K562 (cell line): ENCODE data around the gene SERINC5. TPM values are rescaled to one million over a fixed set of nuclear protein-coding genes. Genes with fewer than 3 reads are reported as not detected.
A peak's percentile ranks its signal among the peaks of the same experiment; 100 is the strongest.

ENCODE experiments used
- ATAC-seq: fragments of 200-7000 bp; cut with Tn5 transposase; 3 replicates; pipeline ENCODE4 v1.9.1; 2020; ENCODE audit warnings: moderate library complexity
- BruUV-seq: library from RNA; stranded (reverse); fragments of 400-500 nt; replicated peaks from 2 replicates; lab custom pipeline; 2021; lab: Mats Ljungman, UMichigan
- CTCF ChIA-PET: fragments of 300-600 bp; formaldehyde crosslinking; extraction: SDS; loops from one replicate; lab custom pipeline; 2021; ENCODE audit warnings: low intra/inter-chr PET ratio; lab: Yijun Ruan, JAX
- POLR2A ChIA-PET: fragments of 300-600, 350-650 bp; sonication (Branson Sonifier 250); formaldehyde crosslinking; extraction: SDS; loops from one replicate; lab custom pipeline; 2021; ENCODE audit warnings: antibody characterized with exemption, inconsistent platforms; lab: Yijun Ruan, JAX
- DNase-seq, 4 experiments: peaks; one replicate each; pipeline versions ENCODE4 v3.0.0 to v3.0.0-alpha.2; 2011 to 2018; ENCODE audit warnings: low spot score in 3 of 4, mixed read lengths in 3 of 4; ENCODE audit errors: extremely low read depth in 1 of 4
- FAIRE-seq: peaks from 2 replicates; lab custom pipeline; 2011; peaks lifted over from hg19 to GRCh38; lab: Jason Lieb, UNC
- H2AFZ ChIP-seq: 2 replicates; pipeline ENCODE4 v1.6.0; 2011; ENCODE audit warnings: low read depth, low read length, control low read depth, inconsistent platforms
- H3K27ac ChIP-seq: fragments of 200-600 bp; 3 replicates; pipeline ENCODE4 v1.8.0; 2011; ENCODE audit warnings: low read depth, mild to moderate bottlenecking, control low read depth, inconsistent platforms, low read length, moderate library complexity, mixed read lengths; ENCODE audit errors: extremely low read depth
- H3K27me3 ChIP-seq, 2 experiments: fragments of 300-600 bp in 1 of 2; 2 replicates in 1 of 2; 3 replicates in 1 of 2; pipeline versions ENCODE4 v1.6.0 to v1.8.0; 2011; ENCODE audit warnings: inconsistent platforms in 2 of 2, low read length in 2 of 2, mild to moderate bottlenecking in 1 of 2, mixed read lengths in 1 of 2, moderate library complexity in 1 of 2; ENCODE audit not compliant: control insufficient read depth in 2 of 2, insufficient read depth in 2 of 2
- H3K36me3 ChIP-seq: fragments of 300-600 bp; 3 replicates; pipeline ENCODE4 v1.8.0; 2011; ENCODE audit warnings: mild to moderate bottlenecking, low read length, inconsistent platforms; ENCODE audit not compliant: control insufficient read depth, insufficient read depth
- H3K4me1 ChIP-seq, 2 experiments: fragments of 200-600 bp in 1 of 2; replicated peaks in 1 of 2; 2 replicates in 1 of 2; 3 replicates in 1 of 2; pipeline versions ENCODE4 v1.5.1 to v1.8.0; 2011; ENCODE audit warnings: inconsistent platforms in 2 of 2, low read length in 2 of 2, mild to moderate bottlenecking in 1 of 2, mixed read lengths in 1 of 2, moderate library complexity in 1 of 2; ENCODE audit not compliant: control insufficient read depth in 2 of 2, insufficient read depth in 2 of 2
- H3K4me2 ChIP-seq: 2 replicates; pipeline ENCODE4 v1.6.1; 2011; ENCODE audit warnings: low read length, control low read depth, inconsistent platforms, mixed read lengths; ENCODE audit not compliant: insufficient read depth
- H3K4me3 ChIP-seq: fragments of 200-600 bp; sonication (generic), shearing (Covaris generic); 2 replicates; pipeline ENCODE4 v1.5.1; 2016; ENCODE audit warnings: control low read depth, inconsistent platforms
- H3K79me2 ChIP-seq: fragments of 200-600 bp; 3 replicates; pipeline ENCODE4 v1.8.0; 2011; ENCODE audit warnings: low read length, inconsistent platforms; ENCODE audit not compliant: control insufficient read depth, insufficient read depth
- H3K9ac ChIP-seq, 2 experiments: 2 replicates each; pipeline versions ENCODE4 v1.6.0 to v1.6.1; 2011; ENCODE audit warnings: low read depth in 2 of 2, low read length in 2 of 2, control low read depth in 1 of 2, inconsistent platforms in 1 of 2, mild to moderate bottlenecking in 1 of 2, mixed read lengths in 1 of 2; ENCODE audit not compliant: insufficient read depth in 1 of 2
- H3K9me1 ChIP-seq: one replicate; pipeline ENCODE4 v1.6.0; 2011; ENCODE audit warnings: inconsistent platforms, mild to moderate bottlenecking, low read length, moderate library complexity; ENCODE audit not compliant: control insufficient read depth, insufficient read depth
- H3K9me3 ChIP-seq: replicated peaks from 2 replicates; pipeline ENCODE4 v1.5.1; 2011; ENCODE audit warnings: low read depth, low read length, inconsistent platforms; ENCODE audit not compliant: control insufficient read depth, insufficient read depth
- H4K20me1 ChIP-seq: replicated peaks from 2 replicates; pipeline ENCODE4 v1.6.1; 2011; ENCODE audit warnings: low read length, inconsistent platforms, mixed read lengths; ENCODE audit not compliant: control insufficient read depth, insufficient read depth
- CHD1 ChIP-seq: fragments of 200-600 bp; sonication (generic); IDR thresholded peaks from one replicate; pipeline ENCODE4 v1.6.1; 2012; ENCODE audit warnings: mild to moderate bottlenecking, moderate library complexity, low read length, inconsistent platforms
- EZH2 ChIP-seq: IDR thresholded peaks from 2 replicates; pipeline ENCODE4 v1.6.1; 2012; ENCODE audit warnings: low read depth, mild to moderate bottlenecking, inconsistent platforms, low read length, borderline replicate concordance
- FOSL1 ChIP-seq: fragments of 200-800 bp; sonication (Bioruptor generic); conservative IDR thresholded peaks from 2 replicates; pipeline ENCODE4 v1.6.1; 2016; ENCODE audit warnings: missing genetic modification characterization, missing compliant biosample characterization
- HCFC1 ChIP-seq: IDR thresholded peaks from 2 replicates; pipeline ENCODE4 v1.6.1; 2012; ENCODE audit warnings: low read depth, low read length, improper control_type of control experiment
- IFI16 ChIP-seq: fragments of 250-450 bp; sonication (Bioruptor Pico); IDR thresholded peaks from 2 replicates; pipeline ENCODE4 v2.1.2; 2022; ENCODE audit warnings: mild to moderate bottlenecking, inconsistent platforms
- NFXL1 ChIP-seq: fragments of 450-650 bp; formaldehyde crosslinking; IDR thresholded peaks from 2 replicates; pipeline ENCODE4 v1.4.0; 2021; ENCODE audit warnings: mild to moderate bottlenecking
- ZSCAN29 ChIP-seq: fragments of 450-650 bp; IDR thresholded peaks from 2 replicates; pipeline ENCODE4 v1.6.1; 2017
- WGBS: fragments of 100-300 bp; shearing (Covaris generic); methylation state at CpG from one replicate; pipeline ENCODE4 v1.1.6; 2016; ENCODE audit warnings: low coverage, mixed read lengths; ENCODE audit not compliant: insufficient coverage; ENCODE audit errors: missing lambda C conversion rate; 5-methylcytosine and 5-hydroxymethylcytosine counted together
- in situ Hi-C: fragments of 300-500 bp; cut with MboI; formaldehyde crosslinking; loops from 4 replicates; pipeline ENCODE4 v1.15.0; 2018; ENCODE audit warnings: inconsistent platforms, mixed read lengths
- intact Hi-C: fragments of 100-400 bp; cut with micrococcal nuclease; formaldehyde crosslinking; loops from 2 replicates; pipeline ENCODE4 v1.14.2; 2022
- polyA plus RNA-seq, 8 experiments: library from polyadenylated mRNA; depleted of rRNA in 4 of 8; stranded (reverse) in 5 of 8; unstranded in 3 of 8; fragments of >200 nt; fragmentation: Nextera tagmentation in 2 of 8; fragmentation: Illumina TruSeq in 1 of 8; extraction: Ambion mirVana in 2 of 8; extraction: Trizol in 1 of 8; gene quantifications; 2 replicates each; pipeline versions ENCODE4 v1.2.1 to v1.2.3, GENCODE V29; 2011 to 2014; ENCODE audit warnings: inconsistent platforms in 1 of 8, missing spikeins in 1 of 8
- total RNA-seq, 7 experiments: library from RNA; depleted of rRNA in 6 of 7; stranded (reverse); fragments of >200 nt in 6 of 7; fragmentation: Illumina TruSeq in 2 of 7; extraction: Trizol in 2 of 7; gene quantifications; 2 replicates each; pipeline versions ENCODE4 v1.2.1 to v1.2.3, GENCODE V29; 2011 to 2021; ENCODE audit warnings: low replicate concordance in 1 of 7

SERINC5 gene
- total and polyA plus RNA-seq, 9 of the 15 experiments (the other 6 are each of a cell fraction or from before 2014, with no cell fraction given) = 1.4 to 7.9 (median 3.7) TPM

GRCh38 chr5:80106916-80107315, 148.9 kb downstream of the SERINC5 start:
- no peaks in the 10 kb centered on the region; a peak in 1 of 5 replicates for H3K4me1 ChIP-seq
- H3K27ac ChIP-seq = no peak overlapping the region
- TF ChIP-seq FOSL1 (tag) = no peak
- no peak for TF ChIP-seq ZSCAN29
- TF ChIP-seq HCFC1 = no peak
- TF ChIP-seq NFXL1 (CRISPR knock-in tag) = no peak
- no peak for TF ChIP-seq IFI16 (CRISPR knock-in tag)
- no peak for TF ChIP-seq EZH2
- TF ChIP-seq CHD1 = no peak
- H2AFZ ChIP-seq = no peak overlapping the region
- intact Hi-C loops (no loop called here), in situ Hi-C loops (loop anchor here (25.0 kb wide), 1 partner anchor 1080 kb away; no protein-coding TSS in a partner anchor)
- peaks cover 11 to 52% of the 10 kb centered on the region in 2 experiments; a peak in 3 of 5 replicates for H3K27me3 ChIP-seq
- 3% methylated on average over 5 of the region's 5 CpGs for WGBS
- no peak overlapping the region for H3K4me2 ChIP-seq
- ATAC-seq = no peak
- BruUV-seq = no TSS peak
- H3K9me3 ChIP-seq = no peaks in the 10 kb centered on the region
- POLR2A ChIA-PET = interaction anchor here (0.6 to 1.0 kb wide), 2 partner anchors 148 to 160 kb away, joined by 3 read pairs; no protein-coding TSS in a partner anchor
- no peaks in the 10 kb centered on the region for H3K9me1 ChIP-seq
- no peaks in the 10 kb centered on the region for H3K36me3 ChIP-seq
- no peaks in the 10 kb centered on the region for H4K20me1 ChIP-seq
- no peak for DNase-seq
- H3K9ac ChIP-seq = no peak overlapping the region
- H3K4me3 ChIP-seq = no peak overlapping the region
- no peaks in the 10 kb centered on the region for H3K79me2 ChIP-seq
- FAIRE-seq = peak; percentile 15
- CTCF ChIA-PET = no interaction called here
